ENCODE measurements around the gene NAALADL2.
"Not testable (repeated sequence)": the region's sequence is repeated elsewhere in the genome, so short reads cannot be mapped to it uniquely, and the experiment has no call there.

The NAALADL2 gene

DNA sequence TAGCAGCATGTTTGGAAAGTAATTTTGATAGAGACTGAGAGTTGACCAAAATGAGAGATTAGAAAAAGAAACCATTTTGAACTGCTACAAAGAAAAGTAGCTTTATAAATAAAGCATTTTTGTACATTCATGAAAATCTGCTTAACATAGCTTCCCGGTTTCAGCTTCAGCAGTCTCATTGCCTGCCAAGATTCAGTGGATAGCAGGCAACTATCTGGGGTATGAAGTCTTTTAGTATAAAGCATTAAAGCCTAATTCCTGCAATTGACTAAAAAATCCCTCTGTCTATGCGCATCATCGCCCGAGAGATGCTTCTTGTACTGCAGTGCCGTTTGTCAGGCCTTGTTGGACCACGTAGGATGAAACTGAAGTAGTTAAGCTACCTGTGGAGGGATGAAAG lies 588.4 kb downstream of the NAALADL2 start:
- no peak for DNase-seq

DNA sequence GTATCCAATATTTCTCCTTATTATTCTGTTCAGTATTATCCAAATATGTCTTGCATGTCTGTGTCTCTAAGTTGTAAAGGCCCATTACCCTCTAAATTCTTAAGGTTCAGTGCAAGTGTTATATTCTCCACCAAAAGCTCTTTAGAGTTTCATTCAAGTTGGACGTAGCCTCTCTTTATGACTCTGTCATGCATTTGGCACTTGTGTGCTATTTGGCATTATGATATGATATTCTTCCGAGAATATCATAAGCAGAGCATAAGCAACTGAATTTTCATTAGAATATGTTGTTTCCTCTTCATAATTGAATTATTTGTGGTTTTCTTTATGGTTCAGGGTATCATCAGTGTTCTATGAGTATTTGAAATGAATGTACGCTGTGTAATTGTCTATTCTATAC lies 594.2 kb downstream of the NAALADL2 start:
- DNase-seq, result no peak

DNA sequence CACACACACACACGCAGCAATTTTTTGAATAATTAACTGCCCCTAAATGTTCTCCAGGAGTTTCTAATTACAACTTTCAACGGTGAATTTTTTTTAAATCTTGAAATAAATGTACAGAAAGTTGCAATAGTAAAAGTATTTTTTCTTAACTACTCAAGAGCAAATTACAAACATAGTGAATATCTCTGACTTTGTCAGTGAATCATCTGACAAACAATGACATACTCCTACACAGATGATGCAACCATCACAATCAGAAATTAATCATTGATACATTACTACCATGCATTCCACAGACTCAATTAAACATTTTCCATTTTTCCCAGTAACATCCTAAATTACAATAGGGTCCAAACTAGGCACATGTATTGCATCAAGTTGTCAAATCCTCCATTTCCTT lies 597.3 kb downstream of the NAALADL2 start:
- no peak for DNase-seq

DNA sequence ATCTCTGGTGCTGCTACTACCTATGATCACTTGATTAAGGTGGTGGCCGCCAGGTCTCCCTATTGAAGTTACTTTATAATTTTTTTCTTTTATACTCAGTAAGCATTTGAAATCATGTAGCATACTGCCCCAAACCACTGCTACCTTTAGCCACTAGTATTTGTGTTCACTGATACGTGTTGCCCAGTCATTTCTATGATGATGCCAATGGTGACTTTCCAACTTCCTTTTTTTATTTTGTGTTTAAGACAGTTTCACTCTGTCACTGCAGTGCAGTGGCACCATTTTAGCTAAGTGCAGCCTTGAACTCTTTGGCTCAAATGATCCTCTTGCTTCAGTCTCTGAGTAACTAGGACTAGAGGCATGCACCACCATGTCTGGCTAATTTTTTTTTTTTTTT lies 598.2 kb downstream of the NAALADL2 start:
- DNase-seq, result no peak

DNA sequence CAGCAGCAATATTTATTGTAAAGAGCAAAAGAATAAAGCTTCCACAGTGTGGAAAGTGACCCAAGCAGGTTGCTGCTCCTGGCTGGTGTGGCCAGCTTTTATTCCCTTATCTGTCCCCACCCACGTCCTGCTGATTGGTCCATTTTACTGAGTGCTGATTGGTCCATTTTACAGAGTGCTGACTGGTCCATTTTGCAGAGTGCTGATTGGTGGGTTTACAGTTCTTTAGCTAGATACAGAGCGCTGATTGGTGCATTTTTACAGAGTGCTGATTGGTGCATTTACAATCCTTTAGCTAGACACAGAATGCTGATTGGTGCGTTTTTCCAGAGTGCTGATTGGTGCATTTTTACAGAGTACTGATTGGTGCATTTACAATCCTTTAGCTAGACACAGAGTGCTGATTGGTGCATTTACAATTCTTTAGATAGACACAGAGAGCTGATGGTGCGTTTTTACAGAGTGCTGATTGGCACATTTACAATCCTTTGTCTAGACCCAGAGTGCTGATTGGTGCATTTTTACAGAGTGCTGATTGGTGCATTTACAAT lies 601.8 kb downstream of the NAALADL2 start:
- not testable (repeated sequence) for DNase-seq

DNA sequence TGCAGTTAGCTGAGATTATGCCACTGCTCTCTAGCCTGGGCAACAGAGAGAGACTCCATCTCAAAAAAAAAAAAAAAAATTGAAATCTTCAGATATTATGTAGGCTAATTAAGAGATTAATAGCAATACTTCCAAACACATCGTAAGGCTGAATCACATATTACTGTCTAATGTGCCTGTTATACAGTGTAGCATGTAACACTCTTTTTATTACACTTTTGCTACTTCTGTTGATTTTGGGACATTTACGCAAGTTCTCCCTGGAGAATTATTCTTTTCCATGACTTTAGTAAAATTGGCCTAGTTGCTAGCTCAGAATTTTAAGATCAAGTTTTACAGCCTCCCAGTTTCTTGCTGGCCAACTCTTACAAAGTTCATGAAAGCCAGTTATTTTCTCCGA lies 605.2 kb downstream of the NAALADL2 start:
- DNase-seq, result no peak

DNA sequence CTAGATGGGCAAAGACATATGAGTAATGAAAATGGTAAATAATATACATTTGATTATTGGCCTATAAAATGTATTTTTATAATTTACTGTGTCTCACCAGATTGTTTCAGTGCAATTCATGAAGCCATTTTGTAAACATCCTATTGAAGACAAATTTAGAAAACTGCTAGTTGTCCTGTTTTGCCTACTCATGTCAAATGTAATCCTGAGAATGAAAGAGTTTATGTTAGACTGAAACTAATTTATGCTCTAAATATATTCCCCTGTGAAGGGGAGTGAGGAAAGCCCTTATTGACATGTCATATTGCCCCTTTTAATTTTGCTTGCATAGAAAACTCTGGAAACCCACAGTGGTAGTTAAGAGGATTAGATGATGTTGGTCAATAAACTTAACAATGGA lies 610.0 kb downstream of the NAALADL2 start:
- no peak for DNase-seq

DNA sequence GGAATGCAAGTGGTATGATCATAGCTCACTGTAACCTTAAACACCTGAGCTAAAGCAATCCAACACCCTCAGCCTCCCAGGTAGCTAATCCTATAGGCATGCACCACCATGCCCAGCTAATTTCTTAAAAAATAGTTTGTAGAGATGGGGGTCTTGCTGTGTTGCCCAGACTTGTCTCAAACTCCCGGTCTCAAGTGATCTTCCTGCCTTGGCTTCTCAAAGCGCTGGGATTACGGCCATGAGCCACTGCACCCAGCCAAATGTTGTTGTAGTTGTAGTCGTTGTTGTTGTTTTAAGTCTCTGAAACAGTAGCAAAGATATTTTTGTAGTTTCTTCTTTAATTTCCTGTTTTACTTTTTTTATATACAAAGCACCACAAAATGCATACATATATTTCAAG lies 616.6 kb downstream of the NAALADL2 start:
- no peak for DNase-seq

DNA sequence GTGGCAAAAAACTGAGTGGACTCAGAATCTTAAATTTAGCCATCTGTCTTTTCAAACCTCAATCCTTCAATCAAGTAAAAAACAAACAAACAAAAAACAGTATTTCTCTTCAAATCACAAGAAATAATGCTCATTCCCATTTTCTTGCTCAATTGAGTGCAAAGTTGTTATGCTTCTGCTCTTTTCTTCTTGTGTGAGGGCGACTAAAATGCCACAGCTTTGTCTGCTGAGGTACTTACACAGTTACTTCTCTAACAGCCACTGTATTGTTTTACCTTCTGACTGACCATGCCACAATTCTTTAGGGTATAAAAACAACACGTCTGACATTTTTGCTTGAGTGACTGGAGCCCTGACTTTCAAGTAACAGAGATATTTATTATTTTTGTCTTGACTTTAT lies 617.4 kb downstream of the NAALADL2 start:
- DNase-seq, result no peak

DNA sequence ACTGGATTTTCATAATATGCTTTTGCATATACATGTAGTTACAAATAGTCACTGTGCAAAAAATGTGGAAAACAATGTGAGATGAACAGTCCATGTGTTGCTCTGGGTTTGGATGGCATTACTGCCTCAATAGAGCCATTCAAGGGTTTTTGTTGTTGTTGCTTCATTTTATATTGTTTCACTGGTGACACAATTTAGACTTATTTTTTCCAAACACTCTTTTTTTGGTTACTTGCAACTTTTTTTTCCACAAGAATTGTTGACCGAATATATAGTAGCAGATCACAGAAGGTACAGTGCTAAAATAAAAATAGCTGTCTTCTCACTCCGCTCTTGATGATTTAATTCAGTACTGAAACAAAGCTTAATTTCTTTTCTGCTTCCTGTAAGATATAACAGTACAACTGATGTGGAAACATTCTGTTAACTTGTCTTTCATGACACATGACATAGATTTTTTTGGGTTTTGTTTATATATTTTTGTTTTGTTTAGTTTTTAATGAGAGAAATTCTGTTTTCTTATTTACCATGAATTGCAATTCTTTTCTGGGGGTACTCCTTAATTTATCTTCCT lies 618.6 kb downstream of the NAALADL2 start:
- no peak for DNase-seq

DNA sequence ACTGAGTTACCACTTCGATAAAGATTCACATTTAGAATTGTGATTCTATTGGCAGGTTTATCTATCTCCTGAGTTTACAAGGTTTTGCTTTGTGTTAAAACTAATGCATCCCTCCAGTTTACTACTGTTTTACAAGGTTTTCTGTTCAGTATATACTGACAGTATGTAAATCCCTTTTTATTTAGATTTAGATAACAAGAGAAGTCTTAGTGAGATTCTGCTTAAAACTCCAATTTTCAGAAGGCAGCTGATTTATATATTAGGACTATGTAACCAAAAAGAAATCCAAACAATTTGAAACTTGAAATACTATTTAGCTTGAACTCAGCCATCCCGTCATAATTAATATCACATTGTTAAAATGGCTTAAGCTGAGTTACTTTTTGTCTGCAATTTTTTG lies 619.2 kb downstream of the NAALADL2 start:
- no peak for DNase-seq

DNA sequence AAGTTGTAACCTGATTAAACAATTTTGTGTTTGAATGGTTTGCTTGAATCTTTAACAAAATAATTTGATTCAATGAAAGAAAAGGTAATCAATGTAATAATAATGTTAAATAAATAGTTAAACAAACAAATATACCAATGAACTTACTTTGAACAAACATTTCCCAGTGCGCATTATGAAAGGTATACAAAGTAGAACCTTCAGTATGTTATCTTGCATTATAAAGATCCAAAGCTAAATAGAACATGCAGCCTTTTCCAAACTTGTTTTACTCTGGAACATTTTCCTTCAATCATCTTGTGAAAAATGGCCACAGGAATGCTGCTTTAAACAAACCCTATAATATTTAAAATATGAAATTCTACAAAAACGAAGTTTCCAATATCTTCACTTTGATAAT lies 620.0 kb downstream of the NAALADL2 start:
- DNase-seq, result no peak

DNA sequence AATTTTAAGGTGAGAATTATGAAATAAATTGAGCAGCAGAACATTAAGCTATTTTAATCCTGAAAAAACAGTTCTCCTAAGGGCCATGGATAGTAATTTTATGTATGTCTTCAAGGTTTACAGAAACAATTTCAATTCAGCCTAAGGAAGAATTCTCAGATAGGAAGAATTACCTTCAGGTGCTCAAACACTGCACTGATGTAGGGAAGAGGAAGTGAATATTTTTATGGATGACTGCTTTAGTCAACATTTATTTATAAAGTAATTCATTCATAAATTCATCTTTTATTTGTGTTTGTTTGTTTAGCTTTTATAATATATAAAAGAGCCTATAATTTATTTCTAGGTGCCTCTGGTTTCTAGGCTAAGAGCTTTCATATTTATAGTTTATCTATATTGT lies 620.7 kb downstream of the NAALADL2 start:
- DNase-seq, result no peak

DNA sequence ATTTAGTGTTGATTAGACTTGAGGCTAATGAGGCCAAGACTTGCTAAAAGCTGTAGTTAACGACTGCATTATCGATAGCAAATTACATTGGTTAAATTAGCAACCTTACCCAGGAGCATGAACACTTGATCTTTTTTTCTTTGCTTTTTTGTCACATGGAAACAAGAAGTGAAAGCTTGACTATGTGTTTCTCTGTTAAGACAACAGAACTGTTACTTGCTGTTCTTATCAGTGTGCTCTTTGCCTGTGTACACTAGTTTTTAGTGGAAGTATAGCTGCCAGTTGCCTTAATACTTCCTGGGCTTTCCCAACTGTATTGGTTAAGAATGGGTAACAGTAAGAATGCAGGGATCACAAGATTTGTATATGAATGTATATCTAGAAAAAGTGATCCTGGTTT lies 625.5 kb downstream of the NAALADL2 start:
- DNase-seq, result no peak

DNA sequence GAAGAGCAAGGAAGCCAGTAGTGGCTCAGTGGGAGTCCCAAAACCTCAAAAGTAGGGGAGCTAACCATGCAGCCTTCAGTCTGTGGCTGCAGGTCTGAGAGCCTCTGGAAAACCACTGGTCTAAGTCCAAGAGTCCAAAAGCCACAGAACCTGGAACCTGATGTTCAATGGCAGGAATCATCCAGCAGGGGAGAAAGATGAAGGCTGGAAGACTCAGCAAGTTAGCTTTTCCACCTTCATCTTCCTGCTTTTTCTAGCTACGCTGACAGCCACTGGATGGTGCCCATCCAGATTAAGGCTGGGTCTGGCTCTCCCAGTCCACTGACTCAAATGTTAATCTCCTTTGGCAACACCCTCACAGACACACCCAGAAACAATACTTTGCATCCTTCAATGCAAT lies 626.3 kb downstream of the NAALADL2 start:
- no peak for DNase-seq

DNA sequence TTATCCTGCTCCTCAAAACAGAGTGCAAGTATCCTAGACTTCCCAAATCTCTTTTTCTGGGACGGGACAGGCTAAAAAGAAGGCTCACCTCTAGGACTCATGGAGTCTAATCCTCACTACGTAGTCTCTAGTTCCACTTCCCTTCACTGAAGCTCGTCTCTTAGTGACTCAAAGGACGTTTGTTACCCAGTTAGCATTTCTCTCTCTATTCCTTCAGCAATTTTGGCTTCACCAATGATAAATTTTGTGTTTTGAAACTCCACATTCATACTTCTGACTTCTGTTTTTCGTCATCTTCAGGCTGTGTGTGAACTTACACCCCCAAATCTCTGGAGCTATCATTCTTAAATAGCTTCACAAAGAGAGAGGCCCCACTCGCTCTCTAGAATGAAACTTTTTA lies 627.1 kb downstream of the NAALADL2 start:
- no peak for DNase-seq

DNA sequence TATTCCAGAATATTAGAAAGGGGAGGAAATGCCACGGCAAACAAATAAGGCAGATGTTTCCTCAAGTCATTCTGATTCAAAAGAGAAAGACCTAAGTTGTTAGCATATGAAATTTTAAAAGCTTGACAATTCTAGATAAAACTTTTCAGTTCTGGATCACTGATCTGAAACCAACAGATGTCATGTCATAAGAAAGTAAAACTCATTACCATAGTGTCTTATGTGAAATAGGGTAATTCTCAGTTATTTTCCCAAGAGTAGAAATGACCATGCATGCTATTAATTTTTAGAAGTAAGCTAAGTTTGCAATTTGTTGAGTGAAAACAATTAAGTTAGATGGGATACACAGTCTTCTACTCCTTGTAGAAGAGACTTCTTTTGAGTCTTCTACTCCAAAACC lies 630.3 kb downstream of the NAALADL2 start:
- DNase-seq, result no peak

DNA sequence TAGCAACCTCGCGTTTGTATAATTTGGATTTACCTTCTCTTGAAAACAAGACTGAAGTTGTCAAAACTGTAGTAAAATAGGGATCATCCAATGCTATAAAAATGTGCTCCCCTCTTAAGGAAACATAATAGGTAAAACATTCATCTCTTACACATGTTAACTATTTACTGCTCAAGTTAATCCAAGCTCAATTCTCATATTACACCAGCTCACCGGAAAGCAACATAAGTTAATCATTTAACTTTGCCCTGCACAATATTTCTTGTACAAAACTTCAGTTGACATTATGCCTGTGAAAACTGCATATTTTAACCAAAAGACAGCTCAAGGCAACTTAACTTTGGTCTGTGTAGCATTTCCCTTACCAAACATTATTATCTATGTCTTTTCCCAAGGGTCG lies 634.2 kb downstream of the NAALADL2 start:
- DNase-seq, result no peak

DNA sequence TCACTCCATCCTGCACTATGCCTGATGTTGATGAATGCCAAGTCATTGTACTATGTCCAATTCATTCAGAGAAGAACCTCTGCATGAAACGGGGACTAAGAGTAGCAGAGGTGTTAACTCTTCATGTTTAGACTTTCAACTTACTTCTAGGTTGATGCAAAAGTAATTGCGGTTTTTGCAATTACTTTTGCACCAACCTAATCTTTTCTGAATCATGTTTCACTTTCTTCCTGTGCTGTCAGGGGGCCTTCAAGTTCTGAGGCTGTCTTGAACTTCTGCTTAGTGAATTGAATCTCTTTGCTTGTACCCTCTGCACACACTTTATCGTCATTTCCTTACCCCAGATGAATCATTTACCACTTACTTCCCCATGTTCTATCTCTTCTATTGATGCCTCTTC lies 636.2 kb downstream of the NAALADL2 start:
- DNase-seq, result no peak

DNA sequence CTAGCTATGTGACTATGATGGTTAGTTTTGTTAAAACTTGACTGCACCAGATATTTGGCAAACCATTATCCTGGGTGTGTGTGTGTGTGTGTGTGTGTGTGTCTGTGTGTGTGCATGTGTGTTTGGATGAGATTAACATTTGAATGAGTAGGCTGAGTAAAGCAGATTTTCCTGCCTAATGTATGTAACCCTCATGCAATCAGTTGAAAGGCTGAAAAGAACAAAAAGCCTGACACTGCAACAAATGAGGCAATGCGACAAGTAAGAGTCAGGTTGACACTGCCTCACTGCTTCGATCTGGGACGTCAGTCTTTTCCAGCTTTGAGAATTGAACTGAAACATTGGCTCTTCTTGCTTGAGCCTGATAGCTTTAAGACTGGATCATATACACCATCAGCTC lies 643.0 kb downstream of the NAALADL2 start:
- no peak for DNase-seq

DNA sequence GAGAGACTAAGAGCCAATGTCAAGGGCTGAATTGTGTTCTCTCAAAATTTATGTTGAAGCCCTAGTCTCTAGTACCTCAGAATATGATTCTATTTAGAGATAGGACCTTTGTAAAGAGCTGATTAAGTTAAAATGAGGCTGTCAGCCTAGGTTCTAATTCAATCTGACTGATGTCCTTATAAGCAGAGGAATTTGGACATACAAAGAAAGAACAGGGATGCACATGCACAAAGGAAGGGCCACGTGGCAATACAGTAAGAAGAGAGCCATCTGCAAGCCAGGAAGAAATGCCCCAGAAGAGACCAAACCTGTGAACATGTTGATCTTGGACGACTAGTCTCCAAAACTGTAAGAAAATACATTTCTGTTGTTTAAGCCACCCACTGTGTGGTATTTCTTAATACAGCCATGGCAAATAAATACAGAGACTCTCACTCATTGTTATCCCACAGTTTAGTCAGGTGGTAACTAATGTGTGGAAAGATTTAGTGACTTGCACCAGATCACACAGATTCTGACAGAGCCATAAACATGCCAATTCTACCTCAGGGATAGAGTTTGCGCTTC lies 652.2 kb downstream of the NAALADL2 start:
- DNase-seq, result no peak

DNA sequence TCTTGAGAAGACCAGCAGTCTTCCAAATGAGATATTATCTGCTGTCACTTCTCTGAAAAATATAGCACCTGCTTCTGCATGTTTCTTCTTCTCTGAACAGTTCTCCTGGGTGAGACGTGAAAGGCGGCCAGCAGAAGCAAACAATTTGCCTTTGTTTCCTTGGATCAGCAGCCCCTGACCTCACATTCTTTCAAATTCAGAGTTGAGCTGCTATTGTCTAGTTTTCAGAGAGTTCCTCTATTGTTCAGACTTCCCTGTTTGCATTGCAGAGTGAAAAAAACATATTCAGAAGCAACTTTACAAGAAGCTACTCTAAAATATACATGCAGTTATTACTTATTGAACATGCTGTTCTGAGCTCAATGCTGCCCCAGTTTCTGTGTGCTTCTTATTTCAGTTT lies 653.6 kb downstream of the NAALADL2 start:
- no peak for DNase-seq

DNA sequence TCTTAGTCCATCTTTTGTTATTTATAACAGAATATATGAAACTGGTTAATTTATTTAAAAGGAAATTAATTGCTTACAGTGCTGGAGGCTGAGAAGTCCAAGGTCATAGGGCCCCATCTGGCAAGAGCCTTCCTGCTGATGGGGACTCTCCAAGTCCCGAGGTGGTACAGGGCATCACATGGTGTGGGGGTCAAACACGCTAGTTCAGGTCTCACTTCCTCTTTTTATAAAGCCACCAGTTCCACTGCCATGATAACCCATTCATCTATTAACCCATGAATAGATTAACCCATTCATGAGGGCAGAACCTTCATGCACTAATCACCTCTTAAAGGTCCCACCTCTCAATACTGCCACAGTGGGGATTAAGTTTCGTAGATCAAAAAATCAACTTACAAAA lies 659.3 kb downstream of the NAALADL2 start:
- DNase-seq, result no peak

DNA sequence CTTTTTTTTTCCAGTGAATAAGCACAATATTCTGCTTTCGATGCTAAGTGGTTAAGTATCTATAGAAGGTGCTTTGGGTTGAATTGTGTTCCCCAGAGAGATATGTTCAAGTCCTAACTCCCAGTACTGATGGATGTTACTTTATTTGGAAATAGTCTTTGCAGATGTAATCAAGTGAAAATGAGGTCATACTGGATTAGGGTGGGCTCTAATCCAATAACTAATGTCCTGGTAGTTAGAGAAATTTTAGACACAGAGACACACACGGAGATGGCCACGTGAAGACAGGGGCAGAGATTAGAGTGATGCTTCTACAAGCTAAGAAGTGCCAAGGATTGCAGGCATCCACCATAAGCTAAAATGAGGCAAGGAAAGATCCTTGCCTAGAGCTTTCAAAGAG lies 662.3 kb downstream of the NAALADL2 start:
- DNase-seq, result no peak

DNA sequence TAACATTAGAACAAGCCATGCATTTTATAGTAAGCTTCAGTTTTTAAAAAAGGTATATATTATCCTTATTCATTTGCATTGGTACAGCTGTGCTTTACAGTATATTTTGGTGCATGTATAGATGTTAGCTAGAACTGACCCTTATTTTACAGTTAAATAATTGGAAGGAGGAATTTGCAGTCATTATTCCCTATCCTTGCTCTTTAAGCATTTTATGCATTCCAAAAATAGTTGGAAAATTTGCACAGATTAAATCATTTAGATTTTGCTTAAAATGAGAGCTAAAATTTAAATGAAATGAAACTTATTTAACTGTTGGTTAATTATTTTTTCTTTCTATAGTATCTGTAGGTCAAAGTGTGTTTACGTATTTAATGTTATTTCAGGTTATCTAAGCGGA lies 667.1 kb downstream of the NAALADL2 start:
- no peak for DNase-seq

All from CD4-positive, alpha-beta T cell treated with Interleukin-12 subunit alpha and Interleukin-12 subunit beta, for 1 hour (primary cell).